ENCODE measurements around the gene SDC4.

Gene SDC4

GRCh38 chr20:45318948-45319347, 29.3 kb downstream of the SDC4 start:
- no peak for DNase-seq (ENCODE audit: low spot score)

GRCh38 chr20:45318386-45318939, 29.8 kb downstream of the SDC4 start:
- DNase-seq (ENCODE audit: low spot score): no peak

- DNase-seq (ENCODE audit: low spot score): no peak
Measured at GRCh38 chr20:45317826-45318225, 30.4 kb downstream of the SDC4 start.

- no peak for DNase-seq (ENCODE audit: low spot score)
Measured at GRCh38 chr20:45316150-45317080, 31.8 kb downstream of the SDC4 start.

GRCh38 chr20:45315672-45316071, 32.6 kb downstream of the SDC4 start:
- no peak for DNase-seq (ENCODE audit: low spot score)

- DNase-seq (ENCODE audit: low spot score): no peak
Measured at GRCh38 chr20:45313943-45314342, 34.3 kb downstream of the SDC4 start.

- no peak for DNase-seq (ENCODE audit: low spot score)
Measured at GRCh38 chr20:45313065-45313695, 35.0 kb downstream of the SDC4 start.

- DNase-seq (ENCODE audit: low spot score): no peak
Measured at GRCh38 chr20:45312241-45312640, 36.0 kb downstream of the SDC4 start.

GRCh38 chr20:45311589-45312211, 36.5 kb downstream of the SDC4 start:
- peak; percentile 74 for DNase-seq (ENCODE audit: low spot score)

GRCh38 chr20:45309075-45309474, 39.1 kb downstream of the SDC4 start:
- DNase-seq (ENCODE audit: low spot score): no peak

- no peak for DNase-seq (ENCODE audit: low spot score)
Measured at GRCh38 chr20:45308117-45308778, 40.0 kb downstream of the SDC4 start, which contains the start of gene MATN4. Gene MATN4, minus strand, starts transcription at chr20:45308299. Its CDS starts 2,717 bp downstream, at chr20:45305582.

- DNase-seq (ENCODE audit: low spot score): no peak
Measured at GRCh38 chr20:45307076-45307640, 41.1 kb downstream of the SDC4 start.

GRCh38 chr20:45306431-45306982, 41.7 kb downstream of the SDC4 start, which contains the start of gene RBPJL:
Gene RBPJL, plus strand, starts transcription at chr20:45306840. Its CDS starts 83 bp downstream, at chr20:45306923.
- DNase-seq (ENCODE audit: low spot score): no peak

- no peak for DNase-seq (ENCODE audit: low spot score)
Measured at GRCh38 chr20:45305262-45305661, 43.0 kb downstream of the SDC4 start.

- no peak for DNase-seq (ENCODE audit: low spot score)
Measured at GRCh38 chr20:45304464-45304999, 43.7 kb downstream of the SDC4 start.

- no peak for DNase-seq (ENCODE audit: low spot score)
Measured at GRCh38 chr20:45303586-45304463, 44.4 kb downstream of the SDC4 start.

- no peak for DNase-seq (ENCODE audit: low spot score)
Measured at GRCh38 chr20:45301824-45302271, 46.4 kb downstream of the SDC4 start.

GRCh38 chr20:45300961-45301360, 47.3 kb downstream of the SDC4 start:
- peak; percentile 64 for DNase-seq (ENCODE audit: low spot score)

GRCh38 chr20:45299786-45300185, 48.4 kb downstream of the SDC4 start:
- DNase-seq (ENCODE audit: low spot score): no peak

Measured in SW480 (cell line).